SH-SY5Y (cell line): ENCODE measurements around the gene KCNK17.

Source experiments
- GATA2 ChIP-seq: IDR thresholded peaks from 2 replicates; pipeline ENCODE4 v1.6.1; 2011; ENCODE audit warnings: mild to moderate bottlenecking, low read depth, low read length
- GATA3 ChIP-seq: IDR thresholded peaks from 2 replicates; pipeline ENCODE4 v1.6.1; 2011; ENCODE audit warnings: low read depth, mild to moderate bottlenecking, low read length, moderate library complexity

KCNK17 gene

GRCh38 chr6:39274903-39275302, 39.3 kb downstream of the KCNK17 start:
- no peak for TF ChIP-seq GATA2
- no peak for TF ChIP-seq GATA3

GRCh38 chr6:39274471-39274870, 39.7 kb downstream of the KCNK17 start:
- no peak for TF ChIP-seq GATA2
- TF ChIP-seq GATA3: no peak

- TF ChIP-seq GATA3 (no peak), GATA2 (no peak)
Measured at GRCh38 chr6:39273406-39273821, 40.8 kb downstream of the KCNK17 start.

GRCh38 chr6:39269961-39270360, 44.3 kb downstream of the KCNK17 start:
- no peak for TF ChIP-seq GATA2
- no peak for TF ChIP-seq GATA3

- TF ChIP-seq GATA2 (no peak), GATA3 (no peak)
Measured at GRCh38 chr6:39268721-39269120, 45.5 kb downstream of the KCNK17 start.

- no peak for TF ChIP-seq GATA3
- no peak for TF ChIP-seq GATA2
Measured at GRCh38 chr6:39268171-39268570, 46.0 kb downstream of the KCNK17 start.

- no peak for TF ChIP-seq GATA2
- no peak for TF ChIP-seq GATA3
Measured at GRCh38 chr6:39266782-39267355, 47.4 kb downstream of the KCNK17 start.

GRCh38 chr6:39266375-39266774, 47.8 kb downstream of the KCNK17 start:
- TF ChIP-seq GATA2 (no peak), GATA3 (no peak)

GRCh38 chr6:39263303-39264037, 50.7 kb downstream of the KCNK17 start:
- TF ChIP-seq GATA2 (no peak), GATA3 (no peak)

- TF ChIP-seq GATA3 (no peak), GATA2 (no peak)
Measured at GRCh38 chr6:39261751-39262150, 52.5 kb downstream of the KCNK17 start.

- TF ChIP-seq GATA3: no peak
- no peak for TF ChIP-seq GATA2
Measured at GRCh38 chr6:39260953-39261352, 53.3 kb downstream of the KCNK17 start.

GRCh38 chr6:39260456-39260855, 53.8 kb downstream of the KCNK17 start:
- TF ChIP-seq GATA2 (no peak), GATA3 (no peak)

- TF ChIP-seq GATA2: no peak
Measured at GRCh38 chr6:39256294-39256940, 57.8 kb downstream of the KCNK17 start.

GRCh38 chr6:39254999-39255535, 59.2 kb downstream of the KCNK17 start:
- TF ChIP-seq GATA2 (no peak), GATA3 (no peak)

GRCh38 chr6:39251406-39251805, 62.8 kb downstream of the KCNK17 start:
- TF ChIP-seq GATA3 (no peak), GATA2 (peak; percentile 47)

- TF ChIP-seq GATA2 (no peak), GATA3 (no peak)
Measured at GRCh38 chr6:39250507-39250906, 63.7 kb downstream of the KCNK17 start.
